Urinary bladder (tissue), 4 donors: ENCODE measurements around the gene GPS1. TPM values are rescaled to one million over a fixed set of nuclear protein-coding genes. Genes with fewer than 3 reads are reported as not detected.
A peak's percentile ranks its signal among the peaks of the same experiment; 100 is the strongest.

Source experiments
- DNase-seq: peaks from one replicate; pipeline ENCODE4 v3.0.0-alpha.2; 2015; ENCODE audit errors: extremely low spot score
- H3K27ac ChIP-seq: one replicate; pipeline ENCODE4 v1.5.1; 2013; ENCODE audit warnings: low read depth, mild to moderate bottlenecking, moderate library complexity
- H3K36me3 ChIP-seq: one replicate; pipeline ENCODE4 v1.6.1; 2013; ENCODE audit warnings: mild to moderate bottlenecking, moderate library complexity; ENCODE audit not compliant: insufficient read depth
- H3K4me1 ChIP-seq: one replicate; pipeline ENCODE4 v1.6.1; 2013; ENCODE audit warnings: mild to moderate bottlenecking, moderate library complexity; ENCODE audit not compliant: insufficient read depth
- H3K4me3 ChIP-seq: one replicate; pipeline ENCODE4 v1.5.1; 2013; ENCODE audit warnings: low read depth, low read length
- WGBS: extraction: QIAGEN DNeasy Blood & Tissue Kit; methylation state at CpG from one replicate; pipeline ENCODE4 v1.1.7; 2013; 5-methylcytosine and 5-hydroxymethylcytosine counted together
- polyA plus RNA-seq: library from polyadenylated mRNA; stranded (reverse); fragments of 200-250 nt; gene quantifications from one replicate; pipeline ENCODE4 v1.2.3, GENCODE V29; 2013
- total RNA-seq: library from RNA; depleted of rRNA; stranded (reverse); fragments of >200 nt; gene quantifications from one replicate; pipeline ENCODE4 v1.2.3, GENCODE V29; 2014
- donor health status: healthy with polysubstance abuse.
- donor health status: healthy.

GPS1 gene
- total RNA-seq, result 37.3 TPM
- 95.4 TPM for polyA plus RNA-seq

DNA sequence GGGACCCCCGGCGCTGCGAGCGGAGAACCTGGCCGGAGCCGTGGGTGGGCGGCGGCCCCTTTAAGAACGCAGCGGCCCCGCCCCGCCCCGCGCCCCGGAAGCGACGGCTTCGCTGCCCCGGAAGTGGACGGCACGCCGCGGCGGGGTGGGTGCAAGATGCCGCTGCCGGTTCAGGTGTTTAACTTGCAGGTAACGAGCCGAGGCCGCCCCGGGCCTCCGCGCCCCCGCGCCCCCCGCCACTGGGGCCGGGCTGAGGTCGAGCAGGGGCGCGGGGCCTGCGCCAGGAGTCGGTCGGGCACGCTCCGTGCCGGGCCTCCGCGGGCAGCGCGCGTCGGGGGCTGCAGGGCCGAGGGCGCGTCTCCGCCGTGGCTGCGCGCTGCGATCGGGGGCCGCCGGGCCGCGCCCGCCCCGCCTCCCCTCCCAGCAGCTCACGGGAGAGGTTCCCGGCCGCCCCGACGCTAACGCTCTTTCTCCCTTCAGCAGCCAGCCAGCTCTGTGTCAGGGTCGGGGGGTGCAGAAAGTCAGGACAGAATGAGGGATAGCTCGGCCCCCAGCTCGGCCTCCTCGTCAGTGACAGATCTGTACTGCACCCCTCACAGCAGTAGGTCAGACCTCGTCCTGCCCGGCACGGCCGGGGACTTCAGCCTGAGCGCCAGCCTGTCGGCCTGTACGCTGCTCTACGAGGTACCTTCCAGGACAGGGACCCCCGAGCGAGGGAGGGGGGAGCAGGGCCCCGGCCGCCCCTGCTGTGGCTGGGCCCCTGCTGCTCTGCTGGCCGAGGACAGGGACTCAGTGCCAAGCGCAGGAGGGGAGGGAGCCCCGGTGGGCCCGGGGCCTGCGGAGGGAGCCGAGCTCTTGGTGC lies at the start of gene GPS1, which contains the start of gene RFNG:
GPS1 (plus strand) TSS at position 123 of the 862 bp plus-strand sequence; CDS start at position 157, 34 bp downstream.
RFNG (minus strand) TSS at position 36 of the 862 bp plus-strand sequence. CDS start 45 bp downstream, outside the sequence.
- Histone ChIP-seq H3K27ac (no peak within 1 kb of the TSS), H3K36me3 (peaks cover 4% of the 10 kb centered on the region), H3K4me3 (peak within 1 kb of the TSS; percentile 96), H3K4me1 (peaks cover 2% of the 10 kb centered on the region)
- under 1% methylated on average over 94 of the region's 94 CpGs for WGBS
- no peak for DNase-seq

DNA sequence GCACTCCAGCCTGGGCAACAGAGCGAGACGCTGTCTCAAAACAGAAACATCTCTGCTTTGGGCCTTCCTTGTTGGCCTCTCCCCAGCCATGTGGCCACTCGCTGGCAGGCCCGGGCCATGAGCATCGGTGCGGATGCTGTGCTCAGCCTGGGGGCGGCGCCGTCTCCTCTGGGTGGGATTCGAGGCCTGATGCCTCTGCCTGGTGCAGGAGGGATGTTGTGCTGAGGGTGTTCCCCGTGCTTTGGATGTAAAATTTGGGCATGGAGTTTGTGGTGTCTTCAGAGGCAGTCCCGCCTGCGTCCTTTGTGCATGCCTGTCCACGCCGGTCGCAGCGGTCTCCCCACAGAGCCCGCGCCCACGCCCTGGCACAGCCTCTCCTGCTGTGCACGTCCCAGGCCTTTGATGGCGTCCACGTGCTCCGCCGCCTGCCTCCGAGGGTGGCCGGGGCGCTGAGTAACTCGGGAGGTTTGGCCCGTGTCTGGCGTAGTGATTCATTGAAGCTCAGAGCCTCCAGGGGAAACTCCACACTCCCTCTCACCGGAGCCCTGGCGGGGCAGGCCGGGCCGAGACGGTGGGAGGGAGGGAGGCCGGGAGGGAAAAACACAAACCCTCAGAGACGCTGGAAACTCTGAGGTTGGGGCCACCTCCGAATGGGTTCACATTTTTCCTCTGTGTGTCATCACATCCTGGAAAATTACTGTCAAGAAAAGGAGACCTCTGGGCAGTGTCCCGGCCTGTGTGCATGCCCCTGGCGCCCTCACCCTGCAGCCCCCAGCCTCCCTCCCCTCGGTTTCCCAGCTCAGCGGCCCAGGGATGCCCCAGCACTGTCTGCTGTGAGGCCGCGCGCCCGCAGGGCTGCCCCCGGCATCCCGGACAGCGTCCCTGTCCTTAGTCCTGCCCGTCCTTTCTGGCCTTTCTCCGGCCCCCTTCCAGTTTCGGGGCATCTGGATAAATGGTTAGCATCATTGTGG lies 48.0 kb upstream of the GPS1 start:
- no peak for DNase-seq
- Histone ChIP-seq H3K4me1 (no peaks in the 10 kb centered on the region), H3K4me3 (no peak overlapping the region), H3K36me3 (no peaks in the 10 kb centered on the region), H3K27ac (peak overlapping the region; percentile 0)
- WGBS, result 53% methylated on average over 53 of the region's 53 CpGs

DNA sequence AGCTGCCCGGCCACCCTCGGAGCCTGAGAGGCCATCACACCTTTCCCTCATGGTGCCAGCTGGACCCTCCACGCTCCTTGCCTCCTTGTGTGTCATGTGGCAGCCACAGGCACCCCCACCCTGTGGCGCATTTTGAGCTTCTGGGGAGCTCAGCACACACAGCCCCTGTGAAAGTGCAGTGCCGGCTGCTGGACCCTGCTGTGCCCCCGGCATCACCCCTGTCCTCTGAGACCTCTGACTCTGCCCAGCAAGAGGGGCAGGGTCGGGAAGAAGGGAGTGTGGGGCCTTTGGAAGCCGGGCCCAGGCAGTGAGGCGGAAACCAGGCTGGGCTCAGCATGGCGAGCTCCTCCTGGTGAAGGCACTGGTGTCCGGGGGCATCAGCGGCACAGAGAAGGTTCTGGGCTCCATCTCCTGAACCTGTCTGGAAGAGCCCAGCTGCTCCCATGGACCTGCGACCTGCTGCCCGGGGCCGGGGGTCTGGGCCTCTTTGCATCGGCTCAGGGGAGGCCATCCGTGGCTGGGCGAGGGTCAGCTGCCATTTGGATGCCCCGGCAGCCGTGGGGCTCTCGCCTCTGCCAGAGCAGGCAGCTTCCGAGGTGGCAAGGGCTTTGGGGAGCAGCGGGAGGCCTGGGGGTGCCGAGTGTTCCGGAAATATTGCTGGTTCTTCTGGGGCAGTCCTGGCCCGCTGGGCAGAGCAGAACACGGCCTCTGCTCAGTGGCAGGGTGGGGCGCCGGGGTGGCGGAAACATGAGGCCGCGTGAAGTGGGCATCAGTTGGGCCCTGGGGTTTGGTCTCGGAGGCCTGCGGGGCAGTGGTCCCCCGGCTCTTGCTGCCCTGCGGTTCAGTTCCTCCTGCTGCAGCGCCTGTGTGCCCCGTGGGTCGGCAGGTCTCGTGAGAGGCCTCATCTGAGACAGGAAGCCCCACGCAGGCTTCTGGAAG lies 46.9 kb upstream of the GPS1 start:
- WGBS, result 91% methylated on average over 41 of the region's 41 CpGs
- H3K36me3 ChIP-seq, result no peaks in the 10 kb centered on the region
- peak overlapping the region; percentile 0 for H3K27ac ChIP-seq
- H3K4me3 ChIP-seq, result no peak overlapping the region
- DNase-seq, result no peak
- H3K4me1 ChIP-seq, result no peaks in the 10 kb centered on the region

DNA sequence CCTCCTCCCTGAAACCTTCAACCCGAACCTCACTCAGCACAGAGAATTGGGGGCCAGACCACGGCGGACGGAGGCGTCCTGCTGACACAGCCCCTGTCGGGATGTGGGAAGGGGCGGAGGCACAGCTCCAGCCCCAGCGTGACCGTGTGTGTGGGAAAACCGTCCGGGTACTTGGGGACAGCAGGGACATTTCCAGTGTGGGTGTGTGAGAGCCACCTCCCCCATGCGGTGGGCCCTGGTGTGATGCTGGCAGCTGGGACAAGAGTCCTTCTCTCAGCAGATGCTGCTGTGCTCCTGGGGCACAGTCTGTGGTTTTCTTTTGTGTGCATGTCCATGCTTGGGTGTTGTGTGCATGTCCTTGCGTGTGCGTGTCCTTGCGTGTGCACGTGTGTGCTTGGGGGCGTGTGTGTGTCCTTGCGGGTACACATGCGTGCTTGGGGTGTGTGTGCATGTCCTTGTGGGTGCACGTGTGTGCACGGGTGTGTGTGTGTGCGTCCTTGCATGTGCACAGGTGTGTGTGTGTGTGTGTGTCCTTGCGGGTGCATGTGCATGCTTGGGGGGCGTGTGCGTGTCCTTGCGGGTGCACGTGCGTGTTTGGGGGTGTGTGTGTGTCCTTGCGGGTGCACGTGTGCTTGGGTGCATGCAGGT lies 45.9 kb upstream of the GPS1 start:
- Histone ChIP-seq H3K27ac (no peak overlapping the region), H3K4me1 (no peaks in the 10 kb centered on the region), H3K36me3 (no peaks in the 10 kb centered on the region), H3K4me3 (no peak overlapping the region)
- no peak for DNase-seq
- WGBS, result 85% methylated on average over 30 of the region's 30 CpGs

DNA sequence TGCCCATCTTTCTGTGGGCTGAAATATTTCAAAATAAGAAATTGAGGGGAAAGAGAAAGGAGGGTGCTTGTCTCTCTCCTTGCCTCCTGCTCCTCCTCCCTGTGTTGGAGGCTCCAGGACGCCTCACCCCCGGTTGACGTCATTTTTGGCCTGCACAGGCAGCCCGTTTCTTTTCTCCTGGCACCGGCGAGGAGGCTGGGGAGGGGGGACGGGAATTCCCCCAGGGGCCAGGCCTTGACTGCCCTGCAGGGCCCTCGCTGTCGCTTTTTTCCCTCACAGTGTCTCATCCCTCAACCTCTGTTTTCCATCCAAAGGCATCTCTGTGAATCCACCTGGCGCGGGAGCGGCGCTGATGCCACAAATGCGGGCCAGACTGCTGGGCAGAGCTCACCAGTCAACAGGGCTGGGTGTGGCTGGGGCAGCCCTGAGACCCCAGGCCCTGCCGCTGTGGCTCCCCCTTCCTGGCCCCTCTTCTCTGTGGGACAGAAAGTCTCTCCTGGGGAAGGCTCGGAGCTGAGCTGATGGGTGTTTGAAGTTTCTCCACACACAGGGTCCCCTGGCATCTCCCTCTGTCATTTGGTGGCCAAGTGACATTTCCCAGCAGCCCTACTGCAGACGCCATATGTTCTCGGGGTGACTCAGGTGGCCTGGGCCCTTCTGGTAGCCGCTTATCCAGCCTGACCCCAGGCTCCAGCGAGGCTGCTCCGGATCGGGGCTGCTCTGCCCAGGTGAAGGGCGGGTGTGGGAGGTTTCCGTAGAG lies 45.0 kb upstream of the GPS1 start:
- WGBS, result 53% methylated on average over 24 of the region's 24 CpGs
- no peak for DNase-seq
- no peak overlapping the region for H3K4me3 ChIP-seq
- no peaks in the 10 kb centered on the region for H3K4me1 ChIP-seq
- no peak overlapping the region for H3K27ac ChIP-seq
- H3K36me3 ChIP-seq, result no peaks in the 10 kb centered on the region

DNA sequence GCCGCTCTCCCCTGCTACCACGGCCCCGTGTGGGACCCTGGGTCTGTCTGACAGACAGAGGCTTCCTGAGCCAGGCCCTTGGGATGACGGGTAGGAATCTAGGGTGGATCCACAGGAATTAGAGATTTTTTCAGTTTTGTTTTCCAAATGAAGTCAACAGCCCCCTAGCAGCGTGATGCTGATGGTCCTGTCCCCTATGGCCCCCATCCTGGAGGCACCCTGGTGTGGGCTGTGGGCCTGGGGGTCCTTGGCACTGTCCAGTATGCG lies 44.5 kb upstream of the GPS1 start:
- WGBS, result 80% methylated on average over 6 of the region's 6 CpGs
- H3K36me3 ChIP-seq, result no peaks in the 10 kb centered on the region
- H3K27ac ChIP-seq, result no peak overlapping the region
- no peaks in the 10 kb centered on the region for H3K4me1 ChIP-seq
- H3K4me3 ChIP-seq, result no peak overlapping the region
- no peak for DNase-seq

DNA sequence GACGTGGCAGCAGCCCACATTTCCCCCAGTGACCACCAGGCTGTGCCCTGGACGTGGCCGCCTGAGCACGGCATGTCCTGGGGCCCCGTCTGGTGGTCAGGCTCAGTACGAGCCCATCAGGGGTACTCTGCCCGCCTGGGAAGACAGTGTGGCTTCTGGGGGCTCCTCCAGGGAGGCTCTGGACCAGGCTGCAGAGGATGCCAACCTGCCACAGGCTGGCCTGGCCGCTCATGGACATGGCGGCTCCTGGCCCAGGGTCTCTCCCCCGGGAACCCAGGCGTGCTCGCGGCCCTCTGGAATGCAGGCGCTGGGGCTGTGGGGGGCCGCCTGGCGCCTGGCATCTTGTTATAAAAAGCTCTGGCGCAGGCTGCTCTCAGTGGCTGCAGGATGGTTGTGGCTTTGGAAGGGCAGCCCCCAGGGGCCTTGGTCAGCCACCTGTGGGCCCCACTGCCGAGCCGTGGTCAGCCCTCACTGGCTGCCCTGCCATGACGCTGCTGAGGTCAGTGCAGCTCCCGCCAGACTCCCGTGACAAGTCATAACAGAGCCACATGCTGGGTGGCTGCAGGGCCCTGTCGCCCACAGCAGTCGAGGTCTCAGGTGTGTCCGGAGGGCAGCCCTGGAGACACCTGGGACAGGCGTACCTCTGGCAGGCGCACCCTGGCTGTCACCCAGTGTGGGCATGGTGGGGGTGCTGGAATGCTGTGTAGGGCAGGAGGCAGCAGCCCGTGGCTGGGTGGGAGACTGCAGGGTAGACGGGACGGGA lies 44.0 kb upstream of the GPS1 start:
- Histone ChIP-seq H3K27ac (no peak overlapping the region), H3K4me1 (no peaks in the 10 kb centered on the region), H3K36me3 (no peaks in the 10 kb centered on the region), H3K4me3 (no peak overlapping the region)
- DNase-seq, result no peak
- WGBS, result 89% methylated on average over 30 of the region's 30 CpGs

DNA sequence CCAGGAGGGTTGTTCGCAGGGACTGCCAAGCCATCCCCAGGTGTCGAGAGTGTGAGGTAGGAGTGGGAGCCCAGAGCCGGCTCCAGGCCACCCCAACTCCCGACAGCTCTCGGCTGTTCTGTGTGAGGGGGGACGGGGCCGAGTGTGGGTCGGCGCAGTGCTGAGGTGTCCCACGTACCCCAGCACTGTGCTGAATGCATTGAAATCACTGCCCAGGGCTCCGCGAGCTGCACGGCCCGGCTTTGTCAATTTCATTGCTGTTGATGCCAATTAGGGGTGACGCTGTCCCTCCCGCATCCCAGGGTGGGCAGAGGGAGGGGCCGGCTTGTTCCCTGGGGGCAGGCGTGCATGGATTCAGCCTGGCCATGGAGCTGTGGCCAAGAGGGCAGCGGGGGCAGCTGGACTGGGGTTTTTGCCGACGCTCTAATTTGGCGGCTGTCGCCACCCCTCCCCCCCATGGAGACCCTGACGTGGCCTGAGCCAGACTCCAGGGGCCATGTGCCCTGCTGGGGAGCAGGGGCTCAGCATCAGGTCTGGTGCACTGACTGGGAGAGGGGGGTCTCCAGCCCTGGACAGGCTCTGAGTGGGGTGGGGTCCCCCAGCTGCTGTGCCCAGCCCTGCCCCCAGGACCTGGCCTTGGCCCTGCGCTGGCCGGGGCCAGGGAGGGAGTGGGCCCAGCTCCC lies 43.3 kb upstream of the GPS1 start:
- H3K27ac ChIP-seq, result no peak overlapping the region
- WGBS, result 83% methylated on average over 26 of the region's 26 CpGs
- H3K4me3 ChIP-seq, result no peak overlapping the region
- no peaks in the 10 kb centered on the region for H3K4me1 ChIP-seq
- H3K36me3 ChIP-seq, result no peaks in the 10 kb centered on the region
- DNase-seq, result no peak

DNA sequence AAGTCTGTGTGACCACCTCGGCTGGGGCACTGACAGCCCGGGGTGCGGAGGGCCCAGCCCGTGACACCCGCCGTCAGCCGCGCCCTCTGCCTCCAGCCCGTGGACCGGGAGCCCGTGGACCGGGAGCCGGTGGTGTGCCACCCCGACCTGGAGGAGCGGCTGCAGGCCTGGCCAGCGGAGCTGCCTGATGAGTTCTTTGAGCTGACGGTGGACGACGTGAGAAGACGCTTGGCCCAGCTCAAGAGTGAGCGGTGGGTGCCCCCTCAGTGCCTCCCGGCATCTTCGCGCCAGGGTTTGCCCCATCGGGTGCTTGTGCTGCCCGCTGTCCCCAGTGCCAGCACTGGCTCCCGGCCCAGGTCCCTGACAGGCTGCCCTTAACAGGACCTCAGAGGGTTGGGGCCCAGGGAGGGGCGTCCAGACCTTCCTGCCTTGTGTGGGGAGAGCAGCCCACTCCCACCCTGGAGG lies 42.7 kb upstream of the GPS1 start:
- H3K27ac ChIP-seq, result no peak overlapping the region
- no peaks in the 10 kb centered on the region for H3K36me3 ChIP-seq
- DNase-seq, result no peak
- no peaks in the 10 kb centered on the region for H3K4me1 ChIP-seq
- 91% methylated on average over 28 of the region's 28 CpGs for WGBS
- no peak overlapping the region for H3K4me3 ChIP-seq

DNA sequence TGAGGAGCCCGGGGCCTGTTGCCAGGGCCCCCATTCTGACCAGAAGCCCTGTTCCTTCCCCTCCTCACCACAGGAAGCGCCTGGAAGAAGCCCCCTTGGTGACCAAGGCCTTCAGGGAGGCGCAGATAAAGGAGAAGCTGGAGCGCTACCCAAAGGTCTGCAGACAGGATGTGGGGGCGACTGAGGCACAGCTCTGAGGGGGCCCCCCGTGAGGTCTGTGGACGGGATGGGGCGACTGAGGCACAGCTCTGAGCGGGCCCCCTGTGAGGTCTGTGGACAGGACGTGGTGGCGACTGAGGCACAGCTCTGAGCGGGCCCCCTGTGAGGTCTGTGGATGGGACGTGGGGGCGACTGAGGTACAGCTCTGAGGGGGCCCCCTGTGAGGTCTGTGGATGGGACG lies 42.3 kb upstream of the GPS1 start:
- Histone ChIP-seq H3K36me3 (no peaks in the 10 kb centered on the region), H3K4me1 (no peaks in the 10 kb centered on the region), H3K27ac (no peak overlapping the region), H3K4me3 (no peak overlapping the region)
- 87% methylated on average over 15 of the region's 15 CpGs for WGBS
- DNase-seq, result no peak
